H1 (cell line): Measurements from ENCODE around the gene OR2V2. TPM values are rescaled to one million over a fixed set of nuclear protein-coding genes. Genes with fewer than 3 reads are reported as not detected.

Experiments used
- ASH2L ChIP-seq: fragments of 200-600, 300-600 bp; sonication (generic); IDR thresholded peaks from one replicate; pipeline ENCODE4 v1.7.1; 2017; ENCODE audit warnings: low read length
- CTBP2 ChIP-seq: IDR thresholded peaks from 2 replicates; pipeline ENCODE4 v1.7.0; 2011; ENCODE audit warnings: borderline replicate concordance, mild to moderate bottlenecking, moderate library complexity, mixed read lengths, low read length; ENCODE audit not compliant: insufficient read depth, insufficient read length
- KDM1A ChIP-seq: fragments of 200-600, 300-600 bp; sonication (generic); IDR thresholded peaks from 2 replicates; pipeline ENCODE4 v1.7.1; 2016; ENCODE audit warnings: mild to moderate bottlenecking, low read length, borderline replicate concordance
- PHF8 ChIP-seq: fragments of 200-600 bp; sonication (generic); conservative IDR thresholded peaks from 2 replicates; pipeline ENCODE4 v1.7.1; 2012; ENCODE audit warnings: low read depth, mild to moderate bottlenecking, inconsistent platforms, low read length, moderate library complexity
- POLR2AphosphoS5 ChIP-seq: IDR thresholded peaks from 2 replicates; pipeline ENCODE4 v1.6.1; 2011; ENCODE audit warnings: low read depth, low read length
- SAP30 ChIP-seq: fragments of 300-600 bp; sonication (generic); IDR thresholded peaks from 2 replicates; pipeline ENCODE4 v1.7.1; 2012; ENCODE audit warnings: low read length, moderate library complexity, mild to moderate bottlenecking, inconsistent platforms; ENCODE audit not compliant: insufficient read depth, insufficient replicate concordance
- polyA plus RNA-seq, 7 experiments: library from polyadenylated mRNA; depleted of rRNA in 3 of 7; stranded (reverse) in 5 of 7; unstranded in 2 of 7; fragments of >200 nt in 5 of 7; fragments of 200-250 nt in 2 of 7; gene quantifications; 1 replicate in 5 of 7; 2 replicates in 1 of 7; 4 replicates in 1 of 7; pipeline versions ENCODE4 v1.2.1 to v1.2.3, GENCODE V29; 2011 to 2013; ENCODE audit warnings: missing spikeins in 2 of 7, mixed read lengths in 2 of 7
- total RNA-seq: library from RNA; stranded (reverse); fragmentation: NEBNext Ultra II Directional; extraction: Animal tissue kit (Norgen Biotek cat#: 25700); gene quantifications from 2 replicates; pipeline ENCODE4 v1.2.1, GENCODE V29; 2021

OR2V2 gene
- total and polyA plus RNA-seq, 2 of the 8 experiments (the other 6 are each of a cell fraction or from before 2014, with no cell fraction given) = not detected

- TF ChIP-seq KDM1A (no peak), CTBP2 (no peak), PHF8 (no peak), SAP30 (no peak), ASH2L (no peak), POLR2AphosphoS5 (no peak)
- TF ChIP-seq, all 59 proteins: peak for 0
These were observed 53.4 kb downstream of the OR2V2 start (continued) for GRCh38 chr5:181200816-181201215.
